ENCODE results near the gene SH2D3A.

The SH2D3A gene

GRCh38 chr19:6718741-6719539 is 48.3 kb downstream of the SH2D3A start:
- TF ChIP-seq CTCF (IDR thresholded peaks at IDR 0.05; ENCODE audit: control insufficient read depth, insufficient read depth, low read depth, low read length, missing control alignments), result no peak
- no peak for DNase-seq (ENCODE audit: low read depth)
- H3K4me3 ChIP-seq (ENCODE audit: control insufficient read depth, low read depth, low read length), result no peak overlapping the region

- no peak overlapping the region for H3K4me3 ChIP-seq (ENCODE audit: control insufficient read depth, low read depth, low read length)
- TF ChIP-seq CTCF (IDR thresholded peaks at IDR 0.05; ENCODE audit: control insufficient read depth, insufficient read depth, low read depth, low read length, missing control alignments), result no peak
- no peak for DNase-seq (ENCODE audit: low read depth)
Measured at GRCh38 chr19:6718111-6718740, 49.0 kb downstream of the SH2D3A start.

GRCh38 chr19:6717441-6717971 is 49.7 kb downstream of the SH2D3A start:
- no peak overlapping the region for H3K4me3 ChIP-seq (ENCODE audit: control insufficient read depth, low read depth, low read length)
- TF ChIP-seq CTCF (IDR thresholded peaks at IDR 0.05; ENCODE audit: control insufficient read depth, insufficient read depth, low read depth, low read length, missing control alignments), result no peak
- DNase-seq (ENCODE audit: low read depth), result no peak

- H3K4me3 ChIP-seq (ENCODE audit: control insufficient read depth, low read depth, low read length), result no peak overlapping the region
- TF ChIP-seq CTCF (IDR thresholded peaks at IDR 0.05; ENCODE audit: control insufficient read depth, insufficient read depth, low read depth, low read length, missing control alignments), result no peak
- DNase-seq (ENCODE audit: low read depth), result no peak
Measured at GRCh38 chr19:6717036-6717435, 50.2 kb downstream of the SH2D3A start.

GRCh38 chr19:6716610-6716970 is 50.6 kb downstream of the SH2D3A start:
- DNase-seq (ENCODE audit: low read depth), result no peak
- no peak overlapping the region for H3K4me3 ChIP-seq (ENCODE audit: control insufficient read depth, low read depth, low read length)
- no peak for TF ChIP-seq CTCF (IDR thresholded peaks at IDR 0.05; ENCODE audit: control insufficient read depth, insufficient read depth, low read depth, low read length, missing control alignments)

DNA sequence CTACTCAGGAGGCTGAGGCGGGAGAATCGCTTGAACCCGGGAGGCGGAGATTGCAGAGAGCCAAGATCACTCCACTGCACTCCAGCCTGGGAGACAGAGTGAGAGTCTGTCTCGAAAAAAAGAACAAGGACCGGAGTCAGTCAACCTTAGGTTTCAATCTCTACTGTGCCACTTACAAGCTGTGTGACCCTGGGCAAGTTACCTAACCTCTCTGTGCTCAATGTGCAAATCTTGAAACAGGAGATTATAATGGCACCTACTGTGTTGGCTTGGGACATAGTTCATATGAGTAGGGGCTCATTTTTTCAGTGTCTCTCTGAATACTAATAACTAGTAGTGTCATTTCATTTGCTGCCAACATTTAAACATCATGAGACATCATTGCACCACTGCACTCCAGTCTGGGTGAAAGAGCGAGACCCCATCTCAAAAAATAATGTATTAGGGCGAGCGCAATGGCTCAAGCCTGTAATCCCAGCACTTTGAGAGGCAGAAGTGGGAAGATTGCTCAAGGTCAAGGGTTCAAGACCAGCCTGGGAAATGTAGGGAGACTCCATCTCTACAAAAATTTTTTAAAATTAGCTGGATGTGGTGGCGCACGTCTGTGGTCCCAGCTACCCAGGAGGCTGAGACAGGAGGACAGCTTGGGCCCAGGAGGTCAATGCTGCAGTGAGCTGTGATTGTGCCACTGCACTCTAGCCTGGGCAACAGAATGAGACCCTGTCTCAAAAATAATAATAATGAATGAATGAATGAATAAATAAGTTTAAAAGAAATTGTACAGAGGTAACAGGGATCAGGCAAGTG is 52.3 kb downstream of the SH2D3A start:
- no peak for TF ChIP-seq CTCF (IDR thresholded peaks at IDR 0.05; ENCODE audit: control insufficient read depth, insufficient read depth, low read depth, low read length, missing control alignments)
- no peak overlapping the region for H3K4me3 ChIP-seq (ENCODE audit: control insufficient read depth, low read depth, low read length)
- DNase-seq (ENCODE audit: low read depth), result no peak
